Putamen (tissue), 1 donor: ENCODE results near the gene DDX47.
"Not testable (repeated sequence)": the region's sequence is repeated elsewhere in the genome, so short reads cannot be mapped to it uniquely, and the experiment has no call there.

Experiments
- DNase-seq: peaks from one replicate; pipeline ENCODE4 v3.0.0-alpha.2; 2016; ENCODE audit warnings: low spot score

DDX47 gene

DNA sequence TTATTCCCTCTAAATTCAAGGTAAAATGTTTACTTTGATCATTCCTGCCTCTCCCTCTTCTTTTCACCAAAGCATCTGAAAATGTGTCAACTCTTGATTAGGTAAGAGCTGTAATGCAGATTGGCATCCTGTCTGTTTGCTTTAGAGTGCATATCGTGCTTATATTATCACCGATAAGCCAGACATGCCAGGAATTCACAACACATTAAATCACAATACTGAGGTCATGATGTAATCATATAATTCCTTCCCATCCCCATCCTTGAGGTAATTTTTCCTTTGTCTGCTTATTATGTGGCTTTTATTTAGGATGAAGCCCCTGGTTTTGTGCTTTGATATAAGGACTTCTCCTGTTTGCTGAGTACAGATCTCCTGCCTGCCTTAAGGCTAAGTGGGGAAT, 10.2 kb downstream of the DDX47 start:
- no peak for DNase-seq

- DNase-seq, result no peak
Measured at GRCh38 chr12:12823811-12824210, 10.7 kb downstream of the DDX47 start.

DNA sequence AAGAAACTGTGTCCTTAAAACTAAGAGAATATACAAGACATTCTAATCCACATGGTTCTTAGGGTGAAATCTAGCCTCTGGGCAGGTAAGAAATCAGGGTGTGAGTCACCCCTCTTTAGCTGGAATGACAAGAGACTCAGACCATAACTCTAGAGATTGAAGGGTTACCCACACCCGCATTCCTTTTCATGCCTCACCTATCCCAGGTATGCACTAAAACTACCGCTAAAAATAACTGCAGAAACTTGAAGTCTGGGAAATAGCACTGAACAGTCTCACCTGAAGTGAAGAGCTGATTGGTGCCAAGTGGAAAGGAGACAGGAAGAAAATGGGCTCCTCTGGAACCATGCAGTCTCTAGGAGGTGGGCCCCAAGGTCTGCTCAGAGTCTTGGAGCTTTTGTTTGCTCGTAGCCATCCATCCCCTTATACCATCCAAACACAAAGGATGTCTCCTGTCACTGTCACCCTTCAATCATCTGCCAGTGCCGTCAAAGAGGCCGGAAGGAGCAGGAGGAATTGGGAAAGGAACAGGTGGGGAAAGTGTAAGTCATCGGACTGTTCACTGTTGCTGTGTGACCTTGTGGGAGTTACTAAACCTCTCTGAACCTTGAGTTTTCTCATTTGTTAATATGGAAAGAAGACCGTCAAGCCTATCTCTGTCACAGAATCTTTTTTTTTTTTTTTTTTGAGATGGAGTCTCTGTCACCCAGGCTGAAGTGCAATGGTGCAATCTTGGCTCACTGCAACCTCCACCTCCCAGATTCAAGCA, 22.4 kb downstream of the DDX47 start:
- DNase-seq, result no peak

GRCh38 chr12:12836571-12836970, 23.4 kb downstream of the DDX47 start:
- DNase-seq, result no peak

- no peak for DNase-seq
Measured at GRCh38 chr12:12837025-12837812, 24.1 kb downstream of the DDX47 start.

- DNase-seq, result no peak
Measured at GRCh38 chr12:12837813-12838153, 24.6 kb downstream of the DDX47 start.

DNA sequence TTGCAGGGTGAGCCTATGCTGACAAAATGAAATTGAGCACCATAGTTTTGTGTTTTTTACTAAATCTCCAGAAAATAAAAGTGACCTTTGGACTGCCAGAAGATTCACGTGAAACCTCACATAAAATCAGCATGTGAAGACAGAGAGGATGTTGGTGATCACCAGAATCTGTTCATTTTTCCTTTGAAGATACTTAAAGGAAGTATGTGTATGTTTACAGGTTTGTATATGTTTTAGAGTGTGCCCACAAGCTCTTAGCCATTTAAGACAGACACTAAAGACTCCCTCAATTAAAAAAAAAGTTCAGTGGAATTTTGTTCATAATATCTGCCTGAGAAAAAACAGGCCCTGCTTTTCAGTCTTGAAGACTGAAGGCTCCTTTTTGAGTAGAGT, 25.9 kb downstream of the DDX47 start:
- DNase-seq, result no peak

- DNase-seq, result not testable (repeated sequence)
Measured at GRCh38 chr12:12839439-12839838, 26.3 kb downstream of the DDX47 start.

DNA sequence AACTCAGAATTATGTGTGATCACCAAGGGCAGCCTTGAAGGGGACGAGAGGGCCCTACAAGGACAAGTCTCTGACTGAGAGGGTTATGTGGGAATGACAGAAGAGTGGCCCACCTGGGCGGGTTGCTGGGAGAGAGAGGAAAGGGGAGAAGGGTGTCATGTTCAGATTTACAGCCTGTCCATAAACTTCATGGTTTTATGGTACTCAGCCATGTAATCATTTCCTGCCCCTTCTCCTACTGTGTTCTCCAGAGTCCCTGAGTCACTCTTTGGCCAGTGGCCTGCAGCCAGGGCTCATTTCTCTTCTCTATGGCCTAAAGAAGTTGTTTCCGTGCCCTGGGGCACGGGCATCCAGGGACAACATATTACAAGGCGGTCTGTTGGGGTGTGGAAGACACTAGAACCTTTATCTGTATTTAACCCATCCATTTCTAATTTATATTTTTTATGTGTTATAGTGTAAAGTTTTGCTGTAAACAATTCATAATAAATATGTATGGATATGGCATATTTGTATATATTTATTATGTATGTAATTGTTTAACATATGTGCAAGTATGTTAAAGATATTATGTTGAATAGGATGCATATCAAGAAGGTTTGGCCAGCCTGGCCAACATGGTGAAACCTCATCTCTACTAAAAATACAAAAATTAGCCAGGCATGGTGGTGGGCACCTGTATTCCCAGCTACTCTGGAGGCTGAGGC, 26.9 kb downstream of the DDX47 start:
- no peak for DNase-seq

DNA sequence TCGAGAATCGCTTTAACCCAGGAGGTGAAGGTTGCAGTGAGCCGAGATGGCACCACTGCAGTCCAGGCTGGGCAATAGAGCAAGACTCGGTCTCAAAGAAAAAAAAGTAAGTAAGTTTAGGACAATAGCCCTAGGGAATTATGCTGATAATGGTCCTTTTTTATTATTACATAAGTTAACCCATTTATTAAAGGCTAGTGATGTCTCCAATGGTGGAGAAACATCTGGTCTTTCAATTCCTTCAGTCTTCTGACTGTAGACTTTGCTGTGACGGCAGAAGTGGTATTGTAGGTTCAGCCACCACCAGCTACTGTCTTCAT, 27.4 kb downstream of the DDX47 start:
- DNase-seq, result no peak

DNA sequence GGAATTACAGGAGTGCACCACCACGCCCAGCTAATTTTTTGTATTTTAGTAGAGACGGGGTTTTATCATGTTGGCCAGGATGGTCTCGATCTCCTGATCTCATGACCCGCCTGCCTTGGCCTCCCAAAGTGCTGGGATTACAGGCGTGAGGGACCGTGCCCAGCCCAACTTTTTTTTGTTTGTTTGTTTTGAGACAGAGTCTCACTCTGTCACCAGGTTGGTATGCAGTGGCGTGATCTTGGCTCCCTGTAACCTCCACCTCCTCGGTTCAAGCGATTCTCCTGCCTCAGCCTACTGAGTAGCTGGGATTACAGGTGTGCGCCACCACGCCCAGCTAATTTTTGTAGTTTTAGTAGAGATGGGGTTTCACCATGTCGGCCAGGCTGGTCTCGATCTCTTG, 28.3 kb downstream of the DDX47 start:
- DNase-seq, result not testable (repeated sequence)

GRCh38 chr12:12845794-12846243, 32.7 kb downstream of the DDX47 start:
- no peak for DNase-seq

DNA sequence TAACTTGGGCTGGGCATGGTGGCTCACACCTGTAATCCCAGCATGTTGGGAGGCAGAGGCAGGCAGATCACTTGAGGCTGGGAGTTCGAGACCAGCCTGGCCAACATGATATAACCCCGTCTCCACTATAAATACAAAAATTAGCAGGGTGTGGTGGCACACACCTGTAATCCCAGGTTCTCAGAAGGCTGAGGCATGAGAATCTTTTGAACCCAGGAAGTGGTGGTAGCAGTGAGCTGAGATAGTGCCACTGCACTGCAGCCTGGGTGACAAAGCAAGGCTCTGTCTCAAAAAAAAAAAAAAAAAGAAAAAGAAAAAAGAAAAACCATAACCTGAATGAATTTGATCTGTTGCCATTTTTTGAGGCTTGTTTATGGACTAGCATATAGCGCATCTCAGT, 33.6 kb downstream of the DDX47 start:
- DNase-seq, result not testable (repeated sequence)

DNA sequence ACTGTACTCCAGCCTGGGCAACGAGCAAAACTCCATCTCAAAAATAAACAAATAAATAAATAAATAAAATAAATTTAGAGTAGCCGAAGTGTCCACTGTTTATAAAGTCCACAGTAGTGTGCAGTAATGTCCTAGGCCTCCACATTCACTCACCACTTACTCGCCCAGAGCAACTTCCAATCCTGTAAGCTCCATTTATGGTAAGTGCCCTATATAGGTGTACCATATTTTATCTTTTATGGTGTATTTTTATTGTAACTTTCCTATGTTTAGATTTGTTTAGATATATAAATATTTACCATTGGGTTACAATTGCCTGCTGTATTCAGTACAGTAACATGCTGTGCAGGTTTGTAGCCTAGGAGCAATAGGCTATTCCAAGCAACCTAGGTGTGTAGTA, 40.3 kb downstream of the DDX47 start:
- DNase-seq, result no peak

DNA sequence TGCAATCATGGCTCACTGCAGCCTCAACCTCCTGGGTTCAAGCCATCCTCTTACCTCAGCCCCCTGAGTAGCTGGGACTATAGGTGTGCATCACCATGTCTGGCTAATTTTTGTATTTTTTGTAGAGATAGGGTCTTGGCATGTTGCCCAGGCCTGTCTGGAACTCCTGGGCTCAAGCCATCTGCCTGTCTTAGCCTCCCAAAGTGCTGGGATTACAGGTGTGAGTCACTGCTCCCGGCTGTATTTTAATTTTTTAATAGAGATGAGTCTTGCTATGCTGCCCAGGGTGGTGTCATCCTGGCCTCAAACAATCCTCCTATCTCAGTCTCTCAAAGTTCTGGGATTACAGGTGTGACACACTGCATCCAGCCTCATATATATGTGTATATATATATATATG, 46.5 kb downstream of the DDX47 start:
- no peak for DNase-seq

- no peak for DNase-seq
Measured at GRCh38 chr12:12864243-12864642, 51.1 kb downstream of the DDX47 start.

DNA sequence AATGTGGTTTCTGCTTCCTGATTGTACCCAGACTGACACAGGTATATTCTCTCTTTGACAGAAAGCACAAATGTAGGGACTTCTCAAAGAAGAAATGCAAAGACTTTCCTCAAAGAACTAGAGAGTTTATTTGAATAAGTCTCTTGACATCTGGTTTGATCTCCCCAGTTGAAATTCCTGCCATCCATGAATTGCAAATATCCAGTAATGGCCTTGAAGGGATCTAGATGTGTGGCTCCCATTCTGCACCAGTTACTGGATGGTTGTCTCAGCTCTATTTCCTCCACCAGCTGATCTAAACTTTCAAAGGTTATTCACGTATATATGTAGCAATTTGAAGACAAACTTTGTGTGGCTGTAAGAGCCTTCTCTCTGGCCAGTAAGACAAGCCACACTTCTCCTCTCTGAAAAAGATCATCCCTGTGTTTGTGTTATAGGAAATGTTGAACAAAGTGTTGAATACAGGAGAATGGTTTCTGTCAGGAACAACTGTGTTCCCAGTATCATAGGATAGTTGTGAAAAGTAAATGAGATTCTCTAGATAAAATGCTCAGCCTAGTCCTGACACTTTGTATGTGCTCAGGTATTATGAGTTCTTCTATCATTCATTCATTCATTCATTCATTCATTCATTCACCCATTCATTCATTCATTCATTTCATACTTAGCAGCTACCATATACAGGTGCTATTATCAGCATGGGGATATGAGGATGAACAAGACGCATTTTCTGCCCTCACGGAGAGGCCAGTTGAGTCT, 55.5 kb downstream of the DDX47 start:
- DNase-seq, result no peak

DNA sequence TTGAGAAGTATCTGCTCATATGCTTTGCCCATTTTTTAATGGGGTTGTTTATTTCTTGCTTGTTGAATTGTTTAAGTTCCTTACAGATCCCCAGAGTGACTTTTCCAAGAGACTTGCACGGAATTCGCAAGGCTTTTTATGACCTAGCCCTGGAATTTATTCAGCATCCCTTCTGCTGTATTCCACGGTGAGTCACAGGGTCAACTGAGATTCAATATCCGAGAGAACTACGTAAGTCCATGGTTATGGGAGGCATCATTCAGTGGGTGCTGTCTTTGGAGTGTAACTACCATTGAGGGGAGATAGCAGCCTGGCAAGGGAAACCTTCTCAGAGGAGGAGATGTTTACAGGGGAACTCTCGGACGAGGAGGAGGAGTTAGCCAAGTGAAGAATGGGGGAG, 57.3 kb downstream of the DDX47 start:
- no peak for DNase-seq

DNA sequence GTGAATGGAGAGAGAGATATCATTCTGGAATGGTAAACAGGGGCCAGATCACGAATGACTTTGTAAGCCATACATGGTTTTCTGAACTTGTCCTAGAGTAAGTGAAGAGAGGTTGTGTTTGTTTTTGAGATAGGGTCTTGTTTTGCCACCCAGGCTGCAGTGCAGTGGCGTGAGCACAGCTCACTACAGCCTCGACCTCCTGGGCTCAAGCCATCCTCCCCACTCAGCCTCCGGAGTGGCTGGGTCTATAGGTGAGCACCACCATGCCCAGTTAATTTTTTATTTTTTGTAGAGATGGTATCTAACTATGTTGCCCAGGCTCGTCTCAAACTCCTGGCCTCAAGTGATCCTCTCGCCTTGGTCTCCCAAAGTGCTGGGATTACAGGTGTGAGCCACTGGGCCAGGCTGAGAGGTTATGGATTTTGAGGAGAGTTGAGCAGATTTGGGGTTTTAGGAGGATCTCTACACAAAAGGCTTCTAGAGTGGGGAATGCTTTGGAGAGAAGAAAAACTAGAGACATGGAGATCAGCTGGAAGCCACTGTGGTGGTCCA, 58.5 kb downstream of the DDX47 start:
- no peak for DNase-seq

DNA sequence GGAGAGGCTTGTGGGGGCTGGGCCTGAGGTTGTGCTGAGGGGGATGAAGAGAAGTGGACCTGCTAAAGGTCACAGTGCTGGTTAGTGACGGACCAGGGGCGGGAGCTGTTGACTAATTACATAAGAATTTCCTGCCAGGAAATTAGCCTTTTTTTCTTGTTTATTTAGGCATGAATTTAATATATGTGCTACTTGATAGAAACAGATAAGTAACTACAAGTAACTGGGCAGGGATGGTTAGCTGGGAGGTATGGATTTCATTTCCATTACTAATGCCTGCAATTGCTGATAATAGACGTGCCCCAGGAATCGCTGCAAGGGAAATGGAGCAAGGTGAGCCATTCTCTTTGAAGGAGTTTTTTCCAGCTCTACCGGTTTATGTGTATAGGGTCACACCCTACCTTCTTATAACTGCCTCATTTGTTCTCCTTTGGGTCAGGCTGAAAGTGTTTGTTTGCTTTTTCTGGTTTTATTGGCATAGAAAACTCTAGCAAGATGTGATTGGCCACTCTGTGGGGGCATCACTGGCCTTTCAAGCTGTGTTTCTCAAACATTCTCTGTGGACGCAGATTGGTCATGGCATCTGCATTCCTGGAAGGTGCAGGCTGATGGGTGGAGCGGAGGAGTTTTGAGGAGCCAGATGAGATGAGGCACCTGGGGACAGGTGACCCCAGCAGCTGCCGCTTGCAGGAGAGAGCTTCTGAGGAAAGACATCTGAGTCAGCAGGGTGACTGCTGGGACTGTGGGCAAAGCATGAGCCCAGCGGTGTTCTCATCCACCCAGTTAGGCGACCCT, 59.2 kb downstream of the DDX47 start:
- DNase-seq, result no peak

- no peak for DNase-seq
Measured at GRCh38 chr12:12872934-12873275, 59.8 kb downstream of the DDX47 start.
